ENCODE data around the gene NEAT1.
A peak's percentile ranks its signal among the peaks of the same experiment; 100 is the strongest.

Gene NEAT1

GRCh38 chr11:65488273-65489034 is 65.9 kb downstream of the NEAT1 start:
- DNase-seq: peak; percentile 62

- DNase-seq: peak; percentile 86
These were observed 66.6 kb downstream of the NEAT1 start for GRCh38 chr11:65489035-65489705.

GRCh38 chr11:65489706-65490320 is 67.2 kb downstream of the NEAT1 start:
- DNase-seq: peak; percentile 41

GRCh38 chr11:65491163-65491465 is 68.5 kb downstream of the NEAT1 start:
- DNase-seq: peak; percentile 35

- peak; percentile 96 for DNase-seq
These were observed 69.2 kb downstream of the NEAT1 start for GRCh38 chr11:65491614-65492386.

- no peak for DNase-seq
These were observed 69.7 kb downstream of the NEAT1 start for GRCh38 chr11:65492387-65492636.

- DNase-seq: peak; percentile 88
These were observed 70.2 kb downstream of the NEAT1 start for GRCh38 chr11:65492637-65493366.

- peak; percentile 97 for DNase-seq
These were observed 71.0 kb downstream of the NEAT1 start for GRCh38 chr11:65493367-65494176.

Data from fibroblast of skin of right biceps (primary cell).